SK-N-MC (cell line): Measurements from ENCODE around the gene REV1.

Experiments
- EZH2 ChIP-seq: fragments of 200-600 bp; sonication (generic); IDR thresholded peaks from one replicate; pipeline ENCODE4 v1.6.1; 2017; ENCODE audit warnings: antibody characterized with exemption
- FOXP2 ChIP-seq: optimal IDR thresholded peaks from 2 replicates; pipeline ENCODE3; 2011; ENCODE audit warnings: mild to moderate bottlenecking, moderate library complexity; ENCODE audit not compliant: insufficient read depth; ENCODE audit errors: extremely low read length, control extremely low read depth
- POLR2AphosphoS5 ChIP-seq: IDR thresholded peaks from 2 replicates; pipeline ENCODE4 v1.6.1; 2012; ENCODE audit warnings: mild to moderate bottlenecking, low read depth, low read length, borderline replicate concordance

- TF ChIP-seq POLR2AphosphoS5 (no peak), EZH2 (no peak), FOXP2 (no peak)
Observed at GRCh38 chr2:99472600-99472960, 17.2 kb downstream of the REV1 start.
